ENCODE results near the gene INTS11. TPM values are rescaled to one million over a fixed set of nuclear protein-coding genes. Genes with fewer than 3 reads are reported as not detected.

Gene INTS11
- total and polyA plus RNA-seq, 2 of the 13 experiments (the other 11 are each of a cell fraction or from before 2014, with no cell fraction given): 52.8 to 94.8 TPM

GRCh38 chr1:1267488-1268283, 56.8 kb downstream of the INTS11 start:
- POLR2A ChIA-PET: no interaction called here
- Histone ChIP-seq H3K4me3 (replicated peaks in 1 of 3; ENCODE audit: insufficient read depth in 1 of 3, low read depth in 2 of 3, low read length in 3 of 3) (no peak overlapping the region), H3K27me3 (ENCODE audit: control insufficient read depth in 1 of 2, insufficient read depth in 2 of 2, low read length in 2 of 2) (no peaks in the 10 kb centered on the region), H3K9me3 (ENCODE audit: low read length) (no peaks in the 10 kb centered on the region), H3K36me3 (replicated peaks in 1 of 2; ENCODE audit: control insufficient read depth in 1 of 2, insufficient read depth in 2 of 2, low read length in 2 of 2) (peaks cover 9 to 47% of the 10 kb centered on the region in 2 experiments), H3K79me2 (ENCODE audit: insufficient read depth, low read length) (peaks cover 35% of the 10 kb centered on the region), H3K4me1 (ENCODE audit: insufficient read depth, low read length) (peaks cover 27% of the 10 kb centered on the region), H2AFZ (ENCODE audit: low read length) (no peak overlapping the region), H4K20me1 (ENCODE audit: insufficient read depth, low read length) (peaks cover 18% of the 10 kb centered on the region; the same call in 1 of the 2 replicates), H3K4me2 (ENCODE audit: low read depth, low read length) (no peak overlapping the region), H3K27ac (ENCODE audit: extremely low read length, insufficient read depth, low read length) (no peak overlapping the region), H3K9ac (ENCODE audit: insufficient read depth, low read depth, low read length) (no peak overlapping the region)
- ATAC-seq (no peak), FAIRE-seq (no peak), DNase-seq (ENCODE audit: low spot score) (no peak)
- intact Hi-C loops (cut with micrococcal nuclease; ENCODE audit: unreplicated experiment): no loop called here
- no TSS peak for BruUV-seq (replicated peaks)
- in situ Hi-C loops (cut with HindIII; ENCODE audit: extremely low pct_ligation_motif_present, low pct_unique_long_range_greater_than_20kb): no loop called here
- WGBS (ENCODE audit: low lambda C conversion rate): 99% methylated on average over 33 of the region's 39 CpGs
- CTCF ChIA-PET (ENCODE audit: low intra/inter-chr PET ratio, low total read pairs): no interaction called here
- TF ChIP-seq AGO2 (optimal IDR thresholded peaks at IDR 0.05; ENCODE audit: low read depth, low read length) (peak; percentile 68), ARID4A (CRISPR knock-in tag; IDR thresholded peaks at IDR 0.05; ENCODE audit: borderline replicate concordance) (no peak), ZNF136 (CRISPR knock-in tag; IDR thresholded peaks at IDR 0.05; ENCODE audit: low read depth) (no peak), ZNF333 (CRISPR knock-in tag; IDR thresholded peaks at IDR 0.05; ENCODE audit: borderline replicate concordance) (no peak), RBFOX2 (IDR thresholded peaks at IDR 0.05; ENCODE audit: low read depth, low read length) (peak; percentile 42; the same call in 1 of the 2 replicates), ZSCAN5A (CRISPR knock-in tag; IDR thresholded peaks at IDR 0.05; ENCODE audit: borderline replicate concordance) (no peak), ZBTB8A (CRISPR knock-in tag; IDR thresholded peaks at IDR 0.05; ENCODE audit: borderline replicate concordance, low read depth) (no peak), ZNF275 (CRISPR knock-in tag; IDR thresholded peaks at IDR 0.05; ENCODE audit: borderline replicate concordance) (no peak), ZSCAN12 (CRISPR knock-in tag; IDR thresholded peaks at IDR 0.05) (no peak), E2F1 (CRISPR knock-in tag; IDR thresholded peaks at IDR 0.05) (no peak)
